Measurements from ENCODE around the gene KLRC3.
"Not testable (repeated sequence)": the region's sequence is repeated elsewhere in the genome, so short reads cannot be mapped to it uniquely, and the experiment has no call there.

KLRC3 gene

GRCh38 chr12:10420334-10420733 is at the start of gene KLRC3:
Gene KLRC3 (minus strand): TSS chr12:10420595. CDS start chr12:10420550, 45 bp downstream.
- not testable (repeated sequence) for DNase-seq

- DNase-seq, result no peak
These were observed 49.3 kb upstream of the KLRC3 start for GRCh38 chr12:10469701-10470100.

GRCh38 chr12:10466311-10466710 is 45.9 kb upstream of the KLRC3 start:
- DNase-seq, result no peak

- no peak for DNase-seq
These were observed 37.4 kb upstream of the KLRC3 start for GRCh38 chr12:10457760-10458159.

GRCh38 chr12:10456856-10457255 is 36.5 kb upstream of the KLRC3 start:
- DNase-seq, result no peak

- no peak for DNase-seq
These were observed 35.4 kb upstream of the KLRC3 start for GRCh38 chr12:10455766-10456165.

- DNase-seq, result no peak
These were observed 34.1 kb upstream of the KLRC3 start for GRCh38 chr12:10454531-10454930.

GRCh38 chr12:10453156-10453555 is 32.8 kb upstream of the KLRC3 start, which contains the start of gene KLRC1:
Gene KLRC1 (minus strand): TSS chr12:10453377. CDS start chr12:10451156, 2,221 bp downstream.
- DNase-seq, result no peak

- no peak for DNase-seq
These were observed 27.8 kb upstream of the KLRC3 start for GRCh38 chr12:10448236-10448635.

GRCh38 chr12:10446052-10446451 is 25.7 kb upstream of the KLRC3 start:
- DNase-seq, result not testable (repeated sequence)

GRCh38 chr12:10441144-10441543 is 20.7 kb upstream of the KLRC3 start:
- not testable (repeated sequence) for DNase-seq

- not testable (repeated sequence) for DNase-seq
These were observed 19.3 kb upstream of the KLRC3 start for GRCh38 chr12:10439608-10440274.

- not testable (repeated sequence) for DNase-seq
These were observed 17.2 kb upstream of the KLRC3 start for GRCh38 chr12:10437601-10438000.

- DNase-seq, result not testable (repeated sequence)
These were observed 15.4 kb upstream of the KLRC3 start, which contains the start of gene KLRC2 for GRCh38 chr12:10435816-10436215. Gene KLRC2 (minus strand): TSS chr12:10436010. CDS start chr12:10435986, 24 bp downstream.

GRCh38 chr12:10430623-10431022 is 10.2 kb upstream of the KLRC3 start:
- DNase-seq, result not testable (repeated sequence)

GRCh38 chr12:10425938-10426337 is 5.5 kb upstream of the KLRC3 start:
- not testable (repeated sequence) for DNase-seq

GRCh38 chr12:10424260-10424899 is 4.0 kb upstream of the KLRC3 start:
- not testable (repeated sequence) for DNase-seq

- DNase-seq, result not testable (repeated sequence)
These were observed 1.8 kb upstream of the KLRC3 start for GRCh38 chr12:10422159-10422558.

- DNase-seq, result no peak
These were observed 11.0 kb downstream of the KLRC3 start, which contains the start of gene KLRC4 for GRCh38 chr12:10409392-10409791. Gene KLRC4 (minus strand): TSS chr12:10409757. CDS start chr12:10409575, 182 bp downstream.

GRCh38 chr12:10408842-10409241 is 11.6 kb downstream of the KLRC3 start:
- DNase-seq, result no peak

GRCh38 chr12:10406725-10407124 is 13.7 kb downstream of the KLRC3 start:
- DNase-seq, result no peak

GRCh38 chr12:10405294-10405693 is 15.1 kb downstream of the KLRC3 start:
- DNase-seq, result no peak

GRCh38 chr12:10404798-10405197 is 15.6 kb downstream of the KLRC3 start:
- no peak for DNase-seq

GRCh38 chr12:10400829-10401228 is 19.6 kb downstream of the KLRC3 start:
- DNase-seq, result no peak

All from GOT3 (cell line).